Tibial nerve (tissue), 4 donors: ENCODE results near the gene ANXA11.

ENCODE experiments used
- CTCF ChIP-seq, 5 experiments: fragments of 200-600 bp in 3 of 5; fragments of 450-650 bp in 2 of 5; sonication (generic) in 3 of 5; IDR thresholded peaks; one replicate each; pipeline ENCODE4 v1.5.1; 2016 to 2019; ENCODE audit warnings: antibody characterized with exemption in 5 of 5, mild to moderate bottlenecking in 3 of 5, moderate library complexity in 2 of 5
- EP300 ChIP-seq, 2 donors: sonication (generic); formaldehyde crosslinking; IDR thresholded peaks; one replicate each; pipeline ENCODE4 v1.6.1; 2017; ENCODE audit warnings: antibody characterized with exemption in 2 of 2, mild to moderate bottlenecking in 1 of 2

GRCh38 chr10:80108576-80109239 lies 96.6 kb downstream of the ANXA11 start:
- TF ChIP-seq EP300 (IDR thresholded peaks at IDR 0.05) (no peak), CTCF (IDR thresholded peaks at IDR 0.05) (no peak)
